Esophagus mucosa (tissue), 1 donor: ENCODE results near the gene ACTN4. TPM values are rescaled to one million over a fixed set of nuclear protein-coding genes. Genes with fewer than 3 reads are reported as not detected.

Experiments used
- ATAC-seq: fragments of 200-7000 bp; cut with Tn5 transposase; one replicate; pipeline ENCODE4 v1.9.1; 2020
- total RNA-seq: library from RNA; stranded (reverse); gene quantifications from one replicate; pipeline ENCODE4 v1.2.4, GENCODE V29; 2023
- donor health status: DM: yes; HTN: yes; CAD: no.

Gene ACTN4
- total RNA-seq, 1 donor from 2014 or later: 455 TPM

DNA sequence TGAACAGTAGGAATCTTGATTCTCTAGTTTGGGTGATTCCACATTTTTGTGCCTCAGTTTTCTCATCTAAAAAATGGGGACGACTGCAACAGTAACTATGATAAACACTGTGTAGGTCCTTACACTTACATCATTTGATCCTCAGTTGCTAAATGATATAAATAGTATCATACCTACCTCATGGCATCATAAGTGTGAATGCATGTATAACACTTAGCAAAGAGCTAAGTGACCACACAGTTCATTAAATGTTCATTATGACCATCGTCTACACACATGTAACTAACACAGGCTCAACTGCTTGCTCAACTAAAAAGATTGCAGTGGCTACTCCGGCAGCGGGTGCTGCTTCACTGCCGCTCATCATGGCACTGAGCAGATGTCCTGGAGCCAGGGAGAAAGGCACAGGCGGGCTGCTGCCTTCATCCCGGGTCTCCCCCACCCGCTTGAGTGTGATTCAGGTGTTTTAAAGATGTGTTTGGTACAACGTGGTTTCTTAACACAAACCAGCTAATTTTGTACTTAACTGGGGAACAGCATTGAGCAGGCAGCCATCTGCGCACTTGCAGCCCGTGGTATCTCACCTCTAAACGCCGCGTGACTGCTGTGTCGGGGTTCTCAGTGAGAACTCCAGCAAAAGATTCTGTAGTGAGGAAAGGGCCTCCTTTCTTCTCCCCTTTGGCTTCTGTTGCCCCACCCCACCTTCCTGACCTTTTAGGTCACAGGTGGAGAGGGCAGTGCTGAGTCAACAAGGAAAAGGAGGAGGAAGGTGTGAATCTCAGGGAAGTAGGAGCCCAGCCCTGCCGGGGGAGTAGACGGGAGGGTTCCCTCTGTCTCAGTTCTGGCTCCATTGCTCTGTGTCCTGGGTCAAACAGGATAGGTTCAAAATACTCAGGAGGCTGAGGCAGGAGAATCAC, 11.7 kb upstream of the ACTN4 start:
- ATAC-seq: no peak

DNA sequence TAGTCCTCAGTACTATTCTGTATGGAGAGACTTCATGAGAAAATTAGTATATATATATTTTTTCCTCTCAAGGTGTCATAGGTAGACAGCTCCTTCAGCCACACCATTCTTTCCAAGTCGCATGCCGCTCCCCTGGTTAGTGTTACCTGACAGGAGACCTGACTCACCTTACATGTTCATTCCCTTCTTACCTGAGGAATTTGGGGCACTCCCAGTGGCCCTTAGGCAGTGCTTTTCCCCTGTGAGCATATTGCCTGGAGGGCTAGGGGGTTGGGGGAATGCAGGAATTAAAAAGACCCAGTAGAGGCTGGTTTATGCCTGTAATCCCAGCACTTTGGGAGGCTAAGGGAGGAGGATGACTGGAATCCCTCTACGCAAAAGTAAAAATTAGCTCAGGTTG, 9.0 kb upstream of the ACTN4 start:
- peak; percentile 23 for ATAC-seq

DNA sequence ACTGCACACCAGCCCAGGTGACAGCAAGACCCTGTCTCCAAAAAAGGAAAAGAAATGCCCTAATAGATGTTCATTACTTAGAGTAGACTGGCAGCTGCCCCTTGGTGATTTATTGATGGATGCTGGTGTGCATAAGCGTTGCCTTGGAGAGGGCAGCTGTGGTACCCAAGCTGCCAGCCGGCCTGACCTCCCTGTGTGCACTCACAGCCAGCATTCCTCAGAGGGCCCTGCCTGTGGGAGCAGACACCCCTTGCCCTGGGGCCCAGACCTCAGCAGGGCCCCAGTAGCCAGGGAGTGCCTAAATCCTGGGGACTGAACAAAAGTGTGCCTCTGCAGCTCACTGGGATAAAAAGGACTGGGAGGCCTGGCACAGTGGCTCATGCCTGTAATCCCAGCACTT, 7.8 kb upstream of the ACTN4 start:
- ATAC-seq: no peak

DNA sequence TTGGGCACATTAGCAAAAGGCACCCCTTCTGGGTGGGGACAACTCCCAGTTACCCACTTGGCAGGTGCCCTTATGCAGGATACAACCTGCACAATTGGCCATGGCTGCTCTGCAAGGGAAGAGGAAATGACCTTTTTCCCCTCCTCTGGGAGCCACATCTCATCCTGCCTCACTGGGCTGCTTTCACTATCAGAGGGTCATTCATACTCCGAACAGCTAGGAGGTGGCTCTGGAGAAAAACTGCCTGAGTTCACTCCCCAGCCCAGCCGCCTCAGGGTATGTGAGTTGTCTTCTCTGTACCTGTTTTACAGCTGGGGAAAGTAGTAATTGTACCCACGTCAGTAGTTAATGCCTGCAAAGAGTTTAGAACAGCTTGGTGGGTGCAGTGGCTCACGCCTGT, 7.1 kb upstream of the ACTN4 start:
- ATAC-seq: peak; percentile 45

DNA sequence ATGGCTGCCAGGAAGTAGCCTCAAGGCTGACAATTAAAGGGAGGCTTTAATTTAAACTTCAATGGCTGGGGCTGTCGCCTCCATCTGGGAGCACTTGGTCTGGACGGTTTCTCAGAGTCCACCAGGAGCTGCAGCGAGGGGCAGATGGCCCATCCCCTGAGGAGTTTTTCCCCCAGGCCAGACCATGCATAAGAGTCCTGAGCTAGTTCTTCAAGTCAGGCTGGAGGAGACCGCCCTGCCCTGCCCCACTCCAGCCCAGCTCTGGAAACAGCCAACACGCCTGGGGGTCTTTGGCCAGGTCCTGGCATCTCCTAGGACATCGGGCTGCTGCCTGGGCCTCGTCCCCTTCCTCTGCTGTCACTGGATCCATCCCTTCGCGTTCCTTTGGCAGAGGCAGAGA, 5.3 kb upstream of the ACTN4 start:
- no peak for ATAC-seq

DNA sequence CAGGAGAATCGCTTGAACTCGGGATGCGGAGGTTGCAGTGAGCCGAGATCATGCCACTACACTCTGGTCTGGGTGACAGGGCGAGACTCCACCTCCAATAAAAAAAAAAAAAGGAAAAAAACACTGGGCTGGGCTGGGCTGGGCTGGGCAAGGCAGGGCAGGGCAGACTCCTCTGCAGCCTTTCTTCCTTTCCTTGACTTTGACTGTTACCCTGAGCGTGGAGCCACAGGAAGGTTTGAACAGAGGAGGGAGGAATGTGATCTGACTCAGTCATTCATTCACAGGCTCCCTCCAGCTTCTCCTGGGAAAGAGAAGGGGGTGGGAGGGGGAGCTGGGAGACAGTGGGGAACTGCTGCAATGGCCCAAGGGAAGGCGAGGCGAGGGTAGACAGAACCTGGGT, 2.7 kb upstream of the ACTN4 start:
- peak; percentile 21 for ATAC-seq

DNA sequence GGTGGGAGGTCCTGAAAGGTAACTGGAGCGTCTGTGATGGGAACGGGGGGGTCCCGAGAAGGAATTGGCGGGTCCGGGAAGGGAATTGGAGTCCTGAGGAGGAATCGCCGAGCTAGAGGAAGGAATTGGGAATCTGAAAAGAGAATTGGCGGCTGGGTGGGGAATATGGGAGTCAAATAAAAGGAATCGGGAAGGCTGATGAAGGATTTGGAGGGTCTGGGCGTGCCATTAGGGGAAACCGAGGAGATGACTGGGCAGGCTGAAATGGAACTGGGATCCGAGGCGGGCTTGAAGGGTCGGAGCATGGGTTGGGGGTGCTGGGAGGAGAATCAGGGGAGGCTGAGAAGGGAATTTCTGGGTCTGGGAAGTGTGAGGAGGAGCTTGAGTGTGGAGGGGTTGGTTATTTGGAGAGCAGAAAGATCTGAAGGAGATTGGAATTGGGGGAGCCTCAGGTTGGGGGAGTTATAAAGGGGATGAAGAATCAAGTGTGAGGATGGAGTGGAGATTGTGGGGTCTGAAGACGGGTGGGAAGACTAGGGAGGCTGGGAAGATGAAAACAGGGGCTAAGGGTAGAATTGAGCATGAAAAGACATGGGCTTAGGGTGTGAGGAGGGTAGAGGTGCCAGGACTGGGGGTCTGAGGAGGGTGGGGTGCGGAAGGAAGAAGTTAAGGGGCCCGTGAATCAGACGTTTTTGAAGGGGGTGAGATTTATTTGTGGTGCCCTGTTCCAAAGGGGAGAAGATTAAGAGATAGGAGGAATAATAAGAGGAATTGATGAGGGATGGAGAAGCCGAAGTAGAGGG, 718 bp downstream of the ACTN4 start:
- no peak for ATAC-seq

DNA sequence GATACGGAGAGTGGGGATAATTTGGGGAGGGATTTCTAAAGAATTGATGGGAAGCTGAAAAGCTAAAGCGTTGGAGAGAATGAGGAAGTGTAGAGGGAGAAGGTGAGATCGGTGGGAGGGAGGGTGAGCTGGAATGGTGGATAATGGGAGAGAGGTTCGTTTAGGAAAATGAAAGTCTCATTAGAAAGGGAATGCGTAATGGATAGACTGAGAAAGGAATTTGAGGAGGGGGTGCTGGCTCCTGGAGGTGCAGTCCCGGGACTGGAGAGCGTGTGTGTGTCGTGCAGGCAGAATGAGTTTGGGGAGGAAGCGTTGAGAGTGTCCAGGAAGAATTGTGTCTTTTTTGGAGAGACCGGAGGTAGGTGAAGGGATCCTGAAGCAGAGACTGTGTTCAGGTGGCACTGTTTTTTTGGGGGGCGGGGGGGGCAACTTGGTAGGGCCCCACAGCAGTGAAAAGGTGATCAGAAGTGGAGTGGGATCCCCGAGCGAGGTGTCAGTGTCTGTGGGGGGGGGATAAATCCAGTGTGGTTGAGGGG, 1.4 kb downstream of the ACTN4 start:
- no peak for ATAC-seq

DNA sequence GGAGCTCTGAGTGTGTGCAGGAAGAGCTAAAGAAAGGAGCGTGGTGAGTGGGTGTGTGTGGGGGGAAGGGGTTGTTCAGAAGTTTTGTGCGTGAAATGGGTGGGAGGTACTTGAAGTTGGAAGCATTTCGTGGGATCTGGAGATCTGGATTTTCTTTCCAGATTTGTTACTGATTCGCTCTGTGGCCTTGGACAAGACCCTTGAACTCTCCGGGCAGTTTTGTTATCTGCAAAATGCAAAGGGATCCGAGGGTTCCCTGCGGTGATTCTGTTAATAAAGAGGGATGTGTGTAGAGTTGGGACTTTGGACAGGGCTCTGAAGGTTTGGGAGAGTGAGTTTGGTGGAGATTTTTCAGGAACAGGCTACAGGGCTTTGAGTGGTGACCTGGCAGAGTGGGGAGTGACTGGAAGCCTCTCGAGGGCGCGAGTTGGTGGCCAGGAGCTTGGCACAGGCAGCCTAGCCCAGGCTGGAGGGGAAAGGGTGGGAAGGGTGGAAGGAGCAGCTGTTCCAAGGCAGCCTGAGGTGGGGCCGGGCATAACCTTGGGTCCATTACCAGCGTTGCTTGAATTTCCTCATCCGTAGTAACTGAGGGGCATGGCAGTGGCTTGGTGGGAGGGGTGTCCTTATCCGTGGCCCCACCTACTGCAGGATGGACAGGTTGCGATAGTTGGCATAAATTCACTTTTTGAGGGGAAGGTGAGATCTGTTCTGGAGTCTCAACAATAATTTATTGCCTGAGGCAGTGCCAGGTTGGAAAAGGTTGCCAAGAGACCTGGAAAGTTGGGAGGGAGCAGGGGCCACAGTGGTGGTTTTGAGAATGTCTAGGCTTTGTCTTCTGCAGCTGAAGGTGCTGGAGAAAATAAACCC, 2.1 kb downstream of the ACTN4 start:
- ATAC-seq: peak; percentile 56

DNA sequence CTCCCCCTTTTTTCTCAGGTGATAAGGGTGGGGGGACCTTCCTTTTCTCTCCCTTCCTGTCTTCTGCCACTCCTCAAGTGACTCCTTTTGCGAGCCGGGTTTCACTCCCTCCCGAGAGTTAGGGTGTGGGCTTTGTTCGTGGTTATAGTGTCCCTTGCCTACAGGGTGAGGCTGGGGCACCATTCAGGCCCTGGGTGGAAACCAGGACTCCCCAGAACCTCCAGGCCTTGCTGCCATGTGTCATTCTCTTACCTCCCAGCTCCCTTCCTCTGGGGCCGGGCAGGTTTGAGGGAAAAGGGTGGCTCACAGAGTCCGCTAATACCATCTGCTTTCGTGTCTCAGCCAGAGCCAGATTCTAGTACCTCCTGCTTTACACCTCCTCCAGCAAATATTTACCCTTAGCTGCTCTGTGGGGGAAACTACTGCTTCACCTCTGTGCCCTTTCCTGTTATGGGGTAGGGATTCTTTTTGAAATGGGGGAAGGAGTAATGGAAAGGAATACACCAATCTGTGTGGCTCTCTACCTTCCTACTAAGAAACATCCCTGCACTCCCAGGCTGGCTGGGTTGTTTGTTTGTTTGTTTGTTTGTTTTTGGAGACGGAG, 2.8 kb downstream of the ACTN4 start:
- ATAC-seq: peak; percentile 64

DNA sequence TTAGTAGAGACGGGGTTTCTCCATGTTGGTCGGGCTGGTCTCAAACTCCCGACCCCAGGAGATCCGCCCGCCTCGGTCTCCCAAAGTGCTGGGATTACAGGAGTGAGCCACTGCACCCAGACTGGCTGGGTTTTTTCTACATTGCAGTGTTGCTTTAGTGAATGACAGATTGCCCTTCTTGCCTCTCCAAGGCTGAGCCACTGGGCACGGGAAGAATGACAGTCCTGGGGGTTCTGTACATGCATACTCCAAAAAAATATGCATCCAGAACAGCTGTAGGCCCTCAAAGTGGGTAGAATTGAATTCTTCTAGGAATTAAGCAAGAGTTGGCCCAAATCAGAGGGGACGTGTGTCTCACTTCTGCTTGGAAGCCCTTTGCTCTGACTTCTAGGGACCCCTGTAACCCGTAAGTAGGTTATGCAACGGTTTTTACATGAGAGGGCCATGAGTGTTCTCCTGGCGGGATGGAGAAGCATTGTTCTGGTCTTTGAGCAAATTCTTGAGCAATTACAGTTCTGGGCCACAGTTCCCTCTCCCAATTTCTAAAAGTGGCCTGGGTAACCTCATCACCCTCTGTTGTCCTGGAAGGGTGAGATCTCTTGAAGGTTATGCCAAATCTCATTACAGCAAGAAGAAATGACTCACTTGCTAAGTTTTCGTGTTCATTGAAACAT, 3.6 kb downstream of the ACTN4 start:
- ATAC-seq: no peak

DNA sequence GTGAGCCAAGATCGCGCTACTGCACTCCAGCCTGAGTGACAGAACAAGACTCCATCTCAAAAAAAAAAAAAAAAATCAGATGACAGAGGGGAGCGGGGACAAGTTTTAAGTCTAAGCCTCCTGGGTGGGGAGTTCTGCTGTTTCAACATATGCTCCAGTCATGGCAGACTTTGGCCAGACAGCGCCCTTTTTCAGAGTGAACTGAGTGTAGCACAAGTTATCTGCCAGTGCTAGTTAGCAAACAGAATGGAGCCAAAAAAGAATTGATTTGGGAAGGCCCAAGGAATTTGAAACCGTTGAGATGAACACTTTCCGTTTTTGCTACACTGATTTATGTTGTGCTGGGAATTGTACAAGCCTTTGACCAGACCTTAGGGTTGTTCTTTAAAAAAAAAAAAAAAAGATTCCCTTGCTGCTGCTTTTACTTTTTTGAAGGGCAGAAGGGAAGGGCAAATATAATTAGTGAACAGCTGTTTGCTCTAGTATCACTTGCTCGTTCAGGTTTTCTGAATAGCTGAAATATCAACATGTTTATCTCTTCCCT, 5.7 kb downstream of the ACTN4 start:
- ATAC-seq: no peak

DNA sequence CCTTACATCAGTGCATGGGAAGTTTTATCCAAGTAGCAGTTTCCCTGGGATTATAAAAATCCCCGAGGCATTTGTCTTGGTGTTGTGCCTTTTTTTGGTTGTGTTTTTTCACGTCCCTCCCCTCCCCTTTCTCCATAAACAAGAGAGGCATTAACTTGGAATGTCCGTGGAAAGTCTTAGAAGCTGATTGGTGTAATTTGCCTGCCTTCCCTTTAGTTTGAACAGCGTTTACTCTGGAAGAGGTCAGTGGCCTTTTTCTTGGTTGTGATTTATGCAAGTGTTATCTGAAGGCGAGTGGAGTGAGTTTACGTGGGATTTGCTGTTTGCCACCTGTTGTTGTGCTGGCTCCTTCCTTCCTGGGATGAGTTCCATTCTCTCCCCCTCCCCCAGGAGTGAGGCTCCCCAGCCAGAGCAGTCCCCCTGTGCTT, 7.2 kb downstream of the ACTN4 start:
- ATAC-seq: no peak

DNA sequence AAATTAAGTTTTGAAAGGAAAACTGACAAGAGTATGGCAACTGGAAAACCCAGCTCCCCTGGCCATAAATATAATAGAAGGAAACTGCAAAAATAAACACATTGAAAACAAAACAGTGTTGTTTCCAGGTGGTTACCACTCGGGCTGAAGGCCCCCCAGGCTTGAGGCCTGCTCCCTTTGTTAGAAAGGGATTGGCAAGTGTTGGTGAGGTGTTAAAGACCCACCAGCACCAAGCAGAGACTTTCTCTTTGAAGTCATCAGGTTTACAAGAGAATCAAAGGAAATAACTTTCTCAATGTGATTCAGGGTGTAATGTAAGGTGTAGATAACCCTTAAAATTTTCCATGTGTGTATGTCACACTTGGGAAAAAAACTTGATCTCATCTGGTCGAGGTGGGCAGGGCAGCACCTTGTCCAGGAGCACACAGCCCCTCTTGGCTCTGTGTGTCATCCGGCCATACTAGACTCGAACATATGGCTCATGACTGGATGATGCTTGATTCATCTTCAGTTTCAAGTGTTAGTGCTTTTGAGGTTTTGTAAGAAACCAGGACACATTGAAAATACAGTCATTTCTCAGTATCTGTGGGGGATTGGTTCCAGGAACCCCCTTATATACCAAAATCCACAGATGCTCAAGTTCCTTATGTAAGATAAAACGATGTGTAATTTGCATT, 7.8 kb downstream of the ACTN4 start:
- ATAC-seq: no peak

DNA sequence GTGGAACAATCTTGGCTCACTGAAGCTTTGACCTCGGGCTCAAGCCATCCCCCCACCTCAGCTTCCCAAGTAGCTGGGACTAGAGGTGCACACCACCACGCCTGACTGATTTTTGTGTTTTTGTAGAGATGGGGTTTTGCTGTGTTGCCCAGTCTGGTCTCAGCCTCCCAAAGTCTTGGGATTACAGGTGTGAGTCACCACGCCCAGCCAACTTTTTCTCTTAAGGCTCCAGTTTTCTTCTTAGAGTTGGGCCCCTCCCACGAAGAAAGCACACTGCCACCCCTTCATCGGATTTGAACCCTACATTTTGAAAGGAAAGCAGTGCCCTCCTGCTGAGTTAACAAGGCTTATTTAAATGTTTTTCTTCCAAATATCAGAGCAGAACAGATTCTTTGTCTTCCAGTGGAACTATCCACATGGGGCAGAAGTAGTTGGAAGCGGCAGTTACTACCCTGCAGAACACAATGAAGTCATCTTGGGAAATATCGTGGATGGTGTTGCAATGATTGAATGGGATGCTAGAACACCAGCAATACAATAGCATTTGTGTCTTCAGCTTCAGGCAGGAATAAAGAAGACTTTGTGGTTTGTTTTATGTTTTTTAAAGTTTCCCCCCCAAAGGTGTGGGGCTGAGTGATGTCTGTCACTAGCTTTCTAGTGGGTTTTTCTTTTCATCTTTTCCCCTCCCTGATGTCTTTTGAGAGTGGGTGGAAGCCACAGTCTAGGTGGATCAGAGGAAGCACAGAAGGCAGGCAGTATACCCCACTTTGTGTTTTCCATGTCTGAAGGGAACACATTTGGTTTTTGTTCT, 8.9 kb downstream of the ACTN4 start:
- no peak for ATAC-seq

DNA sequence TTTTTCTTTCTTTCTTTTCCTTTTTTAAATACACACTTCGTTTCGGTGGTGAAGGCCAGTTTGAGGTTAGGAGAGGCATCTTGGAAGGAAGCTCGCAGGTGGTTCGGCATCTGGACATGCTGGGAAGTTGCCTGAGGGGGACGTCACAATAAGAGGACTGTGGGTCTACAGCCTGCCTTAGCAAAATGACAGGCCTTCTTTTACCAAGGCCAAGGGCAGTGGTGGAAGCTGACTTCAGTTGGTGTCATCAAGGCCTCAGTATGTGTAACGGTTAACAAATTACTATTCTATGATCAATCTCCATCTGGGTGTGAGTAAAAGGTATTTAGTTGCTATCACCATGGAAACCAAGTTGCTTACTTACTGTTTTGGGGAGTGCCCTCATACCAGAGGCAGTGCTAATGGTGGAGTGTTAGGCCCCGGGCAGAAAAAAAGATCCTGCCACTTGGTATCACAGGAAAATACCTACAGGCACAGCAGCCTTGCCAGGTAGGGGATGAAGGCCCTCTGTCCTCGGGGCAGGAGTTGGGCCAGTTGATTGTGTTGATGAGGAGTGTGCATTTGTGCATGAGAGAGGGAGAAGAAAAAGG, 10.3 kb downstream of the ACTN4 start:
- ATAC-seq: peak; percentile 72

DNA sequence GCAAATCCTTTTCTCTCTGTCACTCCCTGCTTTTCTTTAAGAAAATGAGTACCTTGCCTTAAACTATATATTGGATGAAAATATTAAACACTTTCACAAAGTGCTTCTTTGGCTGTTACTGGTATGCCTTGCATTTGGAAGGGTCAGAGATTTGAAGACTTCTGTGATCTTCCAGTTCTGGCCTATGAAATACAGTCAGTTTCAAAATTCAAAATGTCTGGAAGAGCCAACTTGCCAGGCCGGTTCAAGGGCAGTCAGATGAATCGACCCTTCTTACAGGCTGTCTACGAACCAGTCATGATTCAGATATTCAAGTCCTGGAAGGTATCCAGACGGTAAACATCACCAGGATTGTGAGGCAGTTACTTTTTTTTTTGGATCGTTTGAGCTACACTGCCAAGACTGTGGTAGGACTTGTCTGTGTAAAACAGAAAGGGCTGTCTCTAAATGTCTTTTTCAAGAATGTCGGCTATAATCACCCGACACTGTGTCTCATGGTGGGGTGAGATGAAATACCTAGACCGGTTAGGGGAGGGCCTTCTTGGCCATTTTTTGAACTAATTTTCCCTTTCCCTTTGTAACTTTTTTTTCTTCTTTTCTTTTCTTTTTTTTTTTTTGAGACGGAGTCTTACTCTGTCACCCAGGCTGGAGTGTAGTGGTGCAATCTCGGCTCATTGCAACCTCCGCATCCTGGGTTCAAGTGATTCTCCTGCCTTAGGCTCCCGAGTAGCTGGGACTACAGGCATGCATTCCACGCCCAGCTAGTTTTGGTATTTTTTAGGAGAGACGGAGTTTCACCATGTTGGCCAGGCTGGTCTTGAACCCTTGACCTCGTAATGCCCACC, 11.2 kb downstream of the ACTN4 start:
- peak; percentile 72 for ATAC-seq

DNA sequence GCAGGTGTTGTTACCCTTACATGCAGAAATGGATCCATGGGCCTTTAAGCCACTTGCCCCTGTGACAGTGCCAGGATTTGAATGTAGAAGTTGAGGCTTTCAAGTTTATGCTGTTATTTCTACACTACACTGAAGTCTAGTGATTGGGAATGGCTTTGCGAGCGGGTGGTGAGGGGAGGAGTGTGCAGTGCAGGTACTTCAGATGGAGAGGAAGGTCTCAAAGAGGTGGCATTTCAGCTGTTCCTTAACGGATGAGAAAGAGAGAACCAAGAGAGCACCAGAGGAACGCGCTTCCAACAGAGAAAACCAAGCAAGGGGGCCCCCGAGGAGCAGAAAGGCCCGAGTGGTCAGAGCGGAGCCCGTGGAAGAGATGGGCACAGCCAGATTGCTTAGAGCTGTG, 13.3 kb downstream of the ACTN4 start:
- ATAC-seq: no peak
